ENCODE results near the gene VDAC2. TPM values are rescaled to one million over a fixed set of nuclear protein-coding genes. Genes with fewer than 3 reads are reported as not detected.

VDAC2 gene
- total RNA-seq, 1 donor from 2014 or later: 14.4 TPM

GRCh38 chr10:75247797-75248196 is 37.2 kb downstream of the VDAC2 start:
- no peak for TF ChIP-seq CTCF (IDR thresholded peaks at IDR 0.05)
- intact Hi-C loops (cut with DNase I): no loop called here
- peak in 1 of 2 donors; percentile 61 for DNase-seq (ENCODE audit: low spot score in 2 of 2)
- Histone ChIP-seq H3K36me3 (no peaks in the 10 kb centered on the region), H3K4me3 (no peak overlapping the region), H3K9me3 (no peaks in the 10 kb centered on the region), H3K27ac (no peak overlapping the region), H3K4me1 (no peaks in the 10 kb centered on the region), H3K27me3 (no peaks in the 10 kb centered on the region)

- H3K36me3 ChIP-seq: no peaks in the 10 kb centered on the region
- no peak overlapping the region for H3K4me3 ChIP-seq
- TF ChIP-seq CTCF (IDR thresholded peaks at IDR 0.05): no peak
- H3K9me3 ChIP-seq: peaks cover 0 to 14% of the 10 kb centered on the region in 2 donors
- no peaks in the 10 kb centered on the region for H3K4me1 ChIP-seq
- intact Hi-C loops (cut with DNase I): no loop called here
- DNase-seq (ENCODE audit: low spot score in 2 of 2): peak in 1 of 2 donors; percentile 37
- no peak overlapping the region for H3K27ac ChIP-seq
- no peaks in the 10 kb centered on the region for H3K27me3 ChIP-seq
Measured at GRCh38 chr10:75250934-75251333, 40.3 kb downstream of the VDAC2 start.

- intact Hi-C loops (cut with DNase I): no loop called here
- H3K27me3 ChIP-seq: no peaks in the 10 kb centered on the region
- no peak for TF ChIP-seq CTCF (IDR thresholded peaks at IDR 0.05)
- H3K27ac ChIP-seq: no peak overlapping the region
- H3K4me1 ChIP-seq: no peaks in the 10 kb centered on the region
- no peaks in the 10 kb centered on the region for H3K36me3 ChIP-seq
- no peak overlapping the region for H3K4me3 ChIP-seq
- peaks cover 0 to 14% of the 10 kb centered on the region in 2 donors for H3K9me3 ChIP-seq
- DNase-seq (ENCODE audit: low spot score in 2 of 2): peak in 1 of 2 donors; percentile 13
Measured at GRCh38 chr10:75253281-75254220, 43.0 kb downstream of the VDAC2 start.

GRCh38 chr10:75254739-75255138 is 44.1 kb downstream of the VDAC2 start:
- DNase-seq (ENCODE audit: low spot score in 2 of 2): no peak
- Histone ChIP-seq H3K9me3 (peaks cover 0 to 14% of the 10 kb centered on the region in 2 donors), H3K4me3 (no peak overlapping the region), H3K27me3 (no peaks in the 10 kb centered on the region), H3K36me3 (no peaks in the 10 kb centered on the region), H3K4me1 (no peaks in the 10 kb centered on the region), H3K27ac (no peak overlapping the region)
- intact Hi-C loops (cut with DNase I): no loop called here
- TF ChIP-seq CTCF (IDR thresholded peaks at IDR 0.05): no peak

- H3K27me3 ChIP-seq: no peaks in the 10 kb centered on the region
- no peak for DNase-seq (ENCODE audit: low spot score in 2 of 2)
- H3K4me3 ChIP-seq: no peak overlapping the region
- intact Hi-C loops (cut with DNase I): loop anchor here (10.0 kb wide), 1 partner anchor 114 kb away; no protein-coding TSS in a partner anchor
- TF ChIP-seq CTCF (IDR thresholded peaks at IDR 0.05): no peak
- H3K9me3 ChIP-seq: no peaks in the 10 kb centered on the region
- H3K27ac ChIP-seq: no peak overlapping the region
- H3K36me3 ChIP-seq: no peaks in the 10 kb centered on the region
- no peaks in the 10 kb centered on the region for H3K4me1 ChIP-seq
Measured at GRCh38 chr10:75260990-75261389, 50.4 kb downstream of the VDAC2 start.

Data from ascending aorta (tissue), 2 donors.